BJ (cell line): ENCODE measurements around the gene KHSRP. TPM values are rescaled to one million over a fixed set of nuclear protein-coding genes. Genes with fewer than 3 reads are reported as not detected.

ENCODE experiments used
- CTCF ChIA-PET: fragments of 350-600 bp; formaldehyde crosslinking; extraction: SDS; loops from one replicate; lab custom pipeline; 2021; ENCODE audit warnings: antibody characterized with exemption, inconsistent platforms; lab: Yijun Ruan, JAX
- POLR2A ChIA-PET: fragments of 300-600 bp; sonication (Branson Sonifier 250); formaldehyde crosslinking; extraction: SDS; loops from one replicate; lab custom pipeline; 2021; ENCODE audit warnings: antibody characterized with exemption; lab: Charles Lee
- DNase-seq: peaks from one replicate; pipeline ENCODE4 v3.0.0-alpha.2; 2011; ENCODE audit warnings: low read depth
- H3K27me3 ChIP-seq: 2 replicates; pipeline ENCODE4 v1.6.0; 2011; ENCODE audit warnings: low read length; ENCODE audit not compliant: control insufficient read depth, insufficient read depth
- H3K36me3 ChIP-seq: 2 replicates; pipeline ENCODE4 v1.5.1; 2011; ENCODE audit warnings: low read length; ENCODE audit not compliant: control insufficient read depth, insufficient read depth
- H3K4me3 ChIP-seq: 2 replicates; pipeline ENCODE4 v1.5.1; 2011; ENCODE audit warnings: low read depth, mild to moderate bottlenecking, control low read depth, low read length
- polyA plus RNA-seq: library from polyadenylated mRNA; depleted of rRNA; stranded (reverse); fragments of >200 nt; gene quantifications from 2 replicates; pipeline ENCODE4 v1.2.3, GENCODE V29; 2011
- TF ChIP-seq, protein P1 (sequence below): IDR thresholded peaks from 2 replicates; pipeline ENCODE4 v1.5.1; 2011; ENCODE audit warnings: low read depth, mild to moderate bottlenecking, control low read depth, inconsistent platforms, low read length, moderate library complexity; ENCODE audit not compliant: insufficient read depth

KHSRP gene
- polyA plus RNA-seq, 1 experiment, result 68.7 TPM

DNA sequence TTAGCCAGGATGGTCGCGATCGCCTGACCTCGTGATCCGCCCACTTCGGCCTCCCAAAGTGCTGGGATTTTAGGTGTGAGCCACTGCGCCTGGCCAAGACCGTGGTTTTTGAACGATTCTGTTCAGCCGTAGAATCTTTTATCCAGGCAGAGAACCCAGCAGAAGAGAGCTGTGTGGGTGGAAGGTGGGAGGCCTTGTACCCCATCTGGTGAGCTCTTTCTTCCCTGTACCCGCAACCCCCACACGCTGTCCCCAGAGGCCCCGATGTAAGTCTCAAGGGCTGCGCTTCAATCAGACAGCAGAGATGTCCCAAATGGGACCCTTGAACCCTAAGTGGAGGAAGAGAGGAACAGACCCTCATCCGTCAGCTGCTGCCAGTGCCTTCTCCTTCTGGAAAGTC, 31.3 kb upstream of the KHSRP start:
- no peak for DNase-seq
- no peak overlapping the region for H3K4me3 ChIP-seq
- H3K36me3 ChIP-seq, result peaks cover 8% of the 10 kb centered on the region
- ChIA-PET CTCF (interaction anchor here (1.7 kb wide), 1 partner anchor 19 kb away, joined by 4 read pairs; no protein-coding TSS in a partner anchor), POLR2A (no interaction called here)
- TF ChIP-seq, protein P1, sequence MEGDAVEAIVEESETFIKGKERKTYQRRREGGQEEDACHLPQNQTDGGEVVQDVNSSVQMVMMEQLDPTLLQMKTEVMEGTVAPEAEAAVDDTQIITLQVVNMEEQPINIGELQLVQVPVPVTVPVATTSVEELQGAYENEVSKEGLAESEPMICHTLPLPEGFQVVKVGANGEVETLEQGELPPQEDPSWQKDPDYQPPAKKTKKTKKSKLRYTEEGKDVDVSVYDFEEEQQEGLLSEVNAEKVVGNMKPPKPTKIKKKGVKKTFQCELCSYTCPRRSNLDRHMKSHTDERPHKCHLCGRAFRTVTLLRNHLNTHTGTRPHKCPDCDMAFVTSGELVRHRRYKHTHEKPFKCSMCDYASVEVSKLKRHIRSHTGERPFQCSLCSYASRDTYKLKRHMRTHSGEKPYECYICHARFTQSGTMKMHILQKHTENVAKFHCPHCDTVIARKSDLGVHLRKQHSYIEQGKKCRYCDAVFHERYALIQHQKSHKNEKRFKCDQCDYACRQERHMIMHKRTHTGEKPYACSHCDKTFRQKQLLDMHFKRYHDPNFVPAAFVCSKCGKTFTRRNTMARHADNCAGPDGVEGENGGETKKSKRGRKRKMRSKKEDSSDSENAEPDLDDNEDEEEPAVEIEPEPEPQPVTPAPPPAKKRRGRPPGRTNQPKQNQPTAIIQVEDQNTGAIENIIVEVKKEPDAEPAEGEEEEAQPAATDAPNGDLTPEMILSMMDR, result no peak
- H3K27me3 ChIP-seq, result no peaks in the 10 kb centered on the region

DNA sequence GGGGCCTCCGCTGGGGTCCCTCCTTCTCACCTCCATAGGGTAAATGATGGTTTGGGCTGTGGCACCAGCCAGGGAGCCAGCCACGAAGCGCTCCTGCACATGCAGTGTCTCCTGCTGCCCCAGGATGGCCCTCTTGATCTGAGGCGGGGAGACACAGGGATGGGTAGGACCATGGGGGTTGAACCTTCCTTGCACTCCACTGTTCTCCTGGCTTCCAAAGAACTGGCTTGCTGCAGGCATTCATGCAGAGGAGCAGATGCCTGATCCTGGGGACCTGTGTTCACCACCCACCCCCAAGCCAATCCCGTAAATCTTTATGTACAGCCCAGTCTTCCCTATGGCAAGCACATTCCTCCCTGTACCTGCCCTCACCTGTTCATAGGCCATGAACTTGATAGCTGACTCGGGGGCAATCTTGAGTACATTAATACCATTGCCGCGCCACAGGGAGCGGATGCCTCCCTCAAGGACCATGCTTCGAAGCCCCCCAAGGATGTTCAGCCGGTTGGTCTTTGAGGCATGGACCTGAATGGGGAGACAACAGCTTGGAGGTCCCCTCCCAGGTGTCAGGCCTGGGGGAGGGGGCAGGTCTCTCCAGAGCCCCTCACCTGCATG, 29.4 kb upstream of the KHSRP start:
- no peak for DNase-seq
- no peaks in the 10 kb centered on the region for H3K27me3 ChIP-seq
- TF ChIP-seq, protein P1, result no peak
- H3K4me3 ChIP-seq, result no peak overlapping the region
- peaks cover 8% of the 10 kb centered on the region for H3K36me3 ChIP-seq
- CTCF ChIA-PET, result interaction anchor here (1.7 kb wide), 1 partner anchor 17 kb away, joined by 4 read pairs; no protein-coding TSS in a partner anchor
- POLR2A ChIA-PET, result no interaction called here

DNA sequence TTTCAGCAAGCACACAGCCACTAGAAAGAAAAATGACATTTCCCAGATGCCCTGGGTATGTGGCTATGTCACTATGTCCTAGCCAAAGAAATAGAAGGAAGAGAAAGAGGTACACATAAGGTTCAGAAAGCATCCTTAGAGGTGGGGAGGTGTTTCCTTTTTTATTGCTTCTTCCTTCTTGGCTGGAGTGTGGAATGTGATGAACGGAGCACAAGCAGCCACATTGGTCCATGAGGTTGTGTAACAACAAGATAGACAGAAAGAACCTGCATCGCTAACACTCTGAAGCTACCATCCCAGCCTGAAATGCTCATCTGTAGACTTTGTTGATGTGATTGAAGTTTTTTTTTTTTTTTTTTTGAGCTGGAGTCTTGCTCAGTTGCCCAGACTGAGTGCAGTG, 28.3 kb upstream of the KHSRP start:
- Histone ChIP-seq H3K27me3 (no peaks in the 10 kb centered on the region), H3K36me3 (peaks cover 8% of the 10 kb centered on the region), H3K4me3 (no peak overlapping the region)
- TF ChIP-seq, protein P1, result no peak
- POLR2A ChIA-PET, result no interaction called here
- no peak for DNase-seq
- CTCF ChIA-PET, result no interaction called here

DNA sequence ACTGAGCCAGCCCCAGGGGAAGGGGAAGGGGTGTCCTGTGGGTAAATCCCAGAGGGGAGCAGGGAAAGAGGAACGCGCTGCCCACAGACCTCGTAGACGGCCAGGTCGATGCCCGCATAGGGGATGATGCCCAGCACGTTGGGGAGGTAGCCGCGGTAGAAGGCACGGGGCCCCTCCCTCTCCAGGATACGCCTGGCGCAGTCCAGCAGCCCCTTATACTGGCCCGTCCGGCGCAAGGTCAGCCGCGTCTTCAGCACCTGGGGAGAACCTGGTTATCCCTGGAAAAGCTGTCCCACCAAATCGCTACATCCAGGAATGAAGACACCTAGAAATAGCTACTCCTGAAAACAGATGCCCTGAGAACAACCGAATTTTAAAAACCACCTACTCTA, 27.6 kb upstream of the KHSRP start:
- no peak for DNase-seq
- peaks cover 8% of the 10 kb centered on the region for H3K36me3 ChIP-seq
- no peaks in the 10 kb centered on the region for H3K27me3 ChIP-seq
- CTCF ChIA-PET, result no interaction called here
- TF ChIP-seq, protein P1, result no peak
- POLR2A ChIA-PET, result no interaction called here
- H3K4me3 ChIP-seq, result no peak overlapping the region

DNA sequence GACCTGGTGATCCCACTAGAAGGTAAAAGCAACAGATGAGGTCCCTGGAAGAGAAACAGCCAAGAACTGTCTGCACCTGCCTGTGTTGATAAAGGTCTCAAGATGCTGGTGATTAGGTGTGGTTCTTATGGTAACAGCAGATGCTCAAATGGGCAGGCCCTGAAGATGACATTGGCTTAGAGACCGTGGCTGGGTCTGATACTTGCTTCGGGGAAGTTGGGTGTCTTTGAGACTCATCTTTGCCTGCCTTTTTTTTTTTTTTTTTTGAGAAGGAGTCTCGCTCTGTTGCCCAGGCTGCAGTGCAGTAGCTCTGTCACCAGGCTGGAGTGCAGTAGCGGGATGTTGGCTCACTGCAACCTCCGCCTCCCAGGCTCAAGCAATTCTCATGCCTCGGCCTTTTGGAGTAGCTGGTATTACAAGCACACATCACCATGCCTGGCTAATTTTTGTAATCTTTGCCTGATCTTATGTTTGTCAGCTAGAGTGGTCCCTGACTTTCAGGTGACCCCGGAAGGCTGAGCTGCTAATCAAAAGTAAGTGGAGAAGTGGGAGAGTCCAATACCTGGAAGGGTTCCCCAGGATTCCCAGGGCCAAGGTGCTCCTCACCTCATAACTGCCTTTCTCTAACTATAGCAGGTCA, 27.1 kb upstream of the KHSRP start:
- ChIA-PET CTCF (no interaction called here), POLR2A (no interaction called here)
- TF ChIP-seq, protein P1, result no peak
- Histone ChIP-seq H3K36me3 (peaks cover 8% of the 10 kb centered on the region), H3K27me3 (no peaks in the 10 kb centered on the region), H3K4me3 (no peak overlapping the region)
- DNase-seq, result no peak
